DND-41 (cell line): ENCODE measurements around the gene CTNNA3.

Experiments used
- EZH2 ChIP-seq: IDR thresholded peaks from 3 replicates; pipeline ENCODE4 v1.6.1; 2012; ENCODE audit warnings: borderline replicate concordance, low read depth, mild to moderate bottlenecking, moderate library complexity, low read length, inconsistent platforms; ENCODE audit not compliant: severe bottlenecking
- TF ChIP-seq, protein P1 (sequence below): IDR thresholded peaks from 2 replicates; pipeline ENCODE4 v1.5.1; 2012; ENCODE audit warnings: borderline replicate concordance, low read length, moderate library complexity, mild to moderate bottlenecking; ENCODE audit not compliant: poor library complexity, severe bottlenecking; ENCODE audit errors: extremely low read depth

DNA sequence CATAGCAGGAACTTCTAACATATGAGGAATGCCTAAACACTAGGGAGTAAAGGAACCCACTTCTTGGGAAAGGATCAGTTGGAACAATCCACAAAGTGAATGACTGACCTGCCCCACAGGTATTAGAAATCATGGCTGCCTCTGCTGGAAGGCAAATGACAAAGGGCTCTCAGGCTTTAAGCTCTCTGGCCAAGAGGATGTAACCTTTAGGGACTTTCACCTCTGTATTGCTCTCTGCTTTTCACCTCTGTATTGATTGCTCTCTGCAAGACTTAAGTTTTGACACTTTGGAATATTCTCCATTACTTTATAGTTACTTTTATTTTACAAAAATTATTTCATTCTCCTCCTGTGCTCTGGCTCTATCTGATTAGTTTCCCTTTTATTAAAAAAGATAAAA, 522.2 kb downstream of the CTNNA3 start:
- TF ChIP-seq, protein P1, sequence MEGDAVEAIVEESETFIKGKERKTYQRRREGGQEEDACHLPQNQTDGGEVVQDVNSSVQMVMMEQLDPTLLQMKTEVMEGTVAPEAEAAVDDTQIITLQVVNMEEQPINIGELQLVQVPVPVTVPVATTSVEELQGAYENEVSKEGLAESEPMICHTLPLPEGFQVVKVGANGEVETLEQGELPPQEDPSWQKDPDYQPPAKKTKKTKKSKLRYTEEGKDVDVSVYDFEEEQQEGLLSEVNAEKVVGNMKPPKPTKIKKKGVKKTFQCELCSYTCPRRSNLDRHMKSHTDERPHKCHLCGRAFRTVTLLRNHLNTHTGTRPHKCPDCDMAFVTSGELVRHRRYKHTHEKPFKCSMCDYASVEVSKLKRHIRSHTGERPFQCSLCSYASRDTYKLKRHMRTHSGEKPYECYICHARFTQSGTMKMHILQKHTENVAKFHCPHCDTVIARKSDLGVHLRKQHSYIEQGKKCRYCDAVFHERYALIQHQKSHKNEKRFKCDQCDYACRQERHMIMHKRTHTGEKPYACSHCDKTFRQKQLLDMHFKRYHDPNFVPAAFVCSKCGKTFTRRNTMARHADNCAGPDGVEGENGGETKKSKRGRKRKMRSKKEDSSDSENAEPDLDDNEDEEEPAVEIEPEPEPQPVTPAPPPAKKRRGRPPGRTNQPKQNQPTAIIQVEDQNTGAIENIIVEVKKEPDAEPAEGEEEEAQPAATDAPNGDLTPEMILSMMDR: no peak
- no peak for TF ChIP-seq EZH2
